ENCODE measurements around the gene AGBL1. TPM values are rescaled to one million over a fixed set of nuclear protein-coding genes. Genes with fewer than 3 reads are reported as not detected.

The AGBL1 gene
- total RNA-seq, 1 experiment from 2014 or later = not detected

DNA sequence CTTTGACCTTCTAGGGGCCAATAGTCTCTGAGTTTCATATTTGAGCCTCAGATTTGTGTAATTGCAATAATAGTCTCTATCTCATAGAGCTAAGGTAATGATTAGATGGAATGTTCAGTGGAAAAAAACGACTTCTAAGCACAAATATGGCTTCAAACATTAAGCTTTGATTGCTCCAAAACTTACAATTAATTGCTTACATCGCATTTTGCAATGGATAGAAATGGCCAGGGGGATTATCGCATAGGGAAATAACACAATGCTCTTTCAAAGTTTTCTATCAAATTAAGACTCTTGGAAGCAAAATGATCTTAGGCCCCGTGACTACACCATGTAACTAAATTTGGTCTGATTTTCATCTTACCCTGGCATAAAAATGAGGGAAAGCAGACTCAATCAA lies 888.6 kb downstream of the AGBL1 start:
- Histone ChIP-seq H3K36me3 (ENCODE audit: insufficient read depth, low read length, poor library complexity, severe bottlenecking) (no peaks in the 10 kb centered on the region), H3K27me3 (replicated peaks; ENCODE audit: insufficient read depth, low read depth, low read length, poor library complexity) (no peaks in the 10 kb centered on the region), H3K27ac (ENCODE audit: low read depth, low read length, poor library complexity, severe bottlenecking) (no peak overlapping the region), H3K4me3 (ENCODE audit: low read depth, low read length, poor library complexity, severe bottlenecking) (no peak overlapping the region), H3K4me1 (ENCODE audit: insufficient read depth, low read length, poor library complexity, severe bottlenecking) (no peaks in the 10 kb centered on the region), H3K9me3 (ENCODE audit: low read depth, low read length, poor library complexity, severe bottlenecking) (peaks cover 3% of the 10 kb centered on the region)
- no TSS peak for BruUV-seq (replicated peaks)
- TF ChIP-seq EZH2 (IDR thresholded peaks at IDR 0.05; ENCODE audit: borderline replicate concordance, low read depth, low read length, poor library complexity, severe bottlenecking) = no peak
- TF ChIP-seq, protein P1, sequence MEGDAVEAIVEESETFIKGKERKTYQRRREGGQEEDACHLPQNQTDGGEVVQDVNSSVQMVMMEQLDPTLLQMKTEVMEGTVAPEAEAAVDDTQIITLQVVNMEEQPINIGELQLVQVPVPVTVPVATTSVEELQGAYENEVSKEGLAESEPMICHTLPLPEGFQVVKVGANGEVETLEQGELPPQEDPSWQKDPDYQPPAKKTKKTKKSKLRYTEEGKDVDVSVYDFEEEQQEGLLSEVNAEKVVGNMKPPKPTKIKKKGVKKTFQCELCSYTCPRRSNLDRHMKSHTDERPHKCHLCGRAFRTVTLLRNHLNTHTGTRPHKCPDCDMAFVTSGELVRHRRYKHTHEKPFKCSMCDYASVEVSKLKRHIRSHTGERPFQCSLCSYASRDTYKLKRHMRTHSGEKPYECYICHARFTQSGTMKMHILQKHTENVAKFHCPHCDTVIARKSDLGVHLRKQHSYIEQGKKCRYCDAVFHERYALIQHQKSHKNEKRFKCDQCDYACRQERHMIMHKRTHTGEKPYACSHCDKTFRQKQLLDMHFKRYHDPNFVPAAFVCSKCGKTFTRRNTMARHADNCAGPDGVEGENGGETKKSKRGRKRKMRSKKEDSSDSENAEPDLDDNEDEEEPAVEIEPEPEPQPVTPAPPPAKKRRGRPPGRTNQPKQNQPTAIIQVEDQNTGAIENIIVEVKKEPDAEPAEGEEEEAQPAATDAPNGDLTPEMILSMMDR (conservative IDR thresholded peaks at IDR 0.05; ENCODE audit: low read depth, low read length) = no peak
- intact Hi-C loops (cut with micrococcal nuclease; ENCODE audit: unreplicated experiment) = no loop called here
- ChIA-PET POLR2A (ENCODE audit: low non-redundant PET) (no interaction called here), CTCF (no interaction called here)
- no peak for DNase-seq (ENCODE audit: low spot score)

DNA sequence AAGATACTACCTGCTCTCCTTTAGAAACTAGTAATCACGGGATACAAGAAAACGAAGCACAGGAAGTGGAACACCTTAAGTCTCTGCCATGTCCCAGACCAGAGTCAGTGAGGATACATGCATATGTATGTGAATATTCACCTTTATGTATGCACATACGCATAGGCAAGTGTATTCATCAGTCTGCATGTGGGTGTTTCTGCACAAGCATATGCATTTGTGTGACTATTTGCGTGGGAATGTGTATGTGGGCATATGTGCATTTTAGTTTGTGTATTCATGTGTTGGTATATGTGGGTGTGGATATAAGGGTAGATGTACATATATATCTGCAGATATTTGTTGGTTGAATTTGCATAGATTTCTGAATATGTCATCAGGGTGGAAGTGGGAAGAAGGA lies 889.7 kb downstream of the AGBL1 start:
- H3K4me1 ChIP-seq (ENCODE audit: insufficient read depth, low read length, poor library complexity, severe bottlenecking) = no peaks in the 10 kb centered on the region
- ChIA-PET POLR2A (ENCODE audit: low non-redundant PET) (no interaction called here), CTCF (no interaction called here)
- no peak overlapping the region for H3K4me3 ChIP-seq (ENCODE audit: low read depth, low read length, poor library complexity, severe bottlenecking)
- TF ChIP-seq, protein P1 (conservative IDR thresholded peaks at IDR 0.05; ENCODE audit: low read depth, low read length) = no peak
- no peak for TF ChIP-seq EZH2 (IDR thresholded peaks at IDR 0.05; ENCODE audit: borderline replicate concordance, low read depth, low read length, poor library complexity, severe bottlenecking)
- peaks cover 3% of the 10 kb centered on the region for H3K9me3 ChIP-seq (ENCODE audit: low read depth, low read length, poor library complexity, severe bottlenecking)
- H3K36me3 ChIP-seq (ENCODE audit: insufficient read depth, low read length, poor library complexity, severe bottlenecking) = no peaks in the 10 kb centered on the region
- intact Hi-C loops (cut with micrococcal nuclease; ENCODE audit: unreplicated experiment) = no loop called here
- H3K27me3 ChIP-seq (replicated peaks; ENCODE audit: insufficient read depth, low read depth, low read length, poor library complexity) = no peaks in the 10 kb centered on the region
- no TSS peak for BruUV-seq (replicated peaks)
- DNase-seq (ENCODE audit: low spot score) = no peak
- no peak overlapping the region for H3K27ac ChIP-seq (ENCODE audit: low read depth, low read length, poor library complexity, severe bottlenecking)

DNA sequence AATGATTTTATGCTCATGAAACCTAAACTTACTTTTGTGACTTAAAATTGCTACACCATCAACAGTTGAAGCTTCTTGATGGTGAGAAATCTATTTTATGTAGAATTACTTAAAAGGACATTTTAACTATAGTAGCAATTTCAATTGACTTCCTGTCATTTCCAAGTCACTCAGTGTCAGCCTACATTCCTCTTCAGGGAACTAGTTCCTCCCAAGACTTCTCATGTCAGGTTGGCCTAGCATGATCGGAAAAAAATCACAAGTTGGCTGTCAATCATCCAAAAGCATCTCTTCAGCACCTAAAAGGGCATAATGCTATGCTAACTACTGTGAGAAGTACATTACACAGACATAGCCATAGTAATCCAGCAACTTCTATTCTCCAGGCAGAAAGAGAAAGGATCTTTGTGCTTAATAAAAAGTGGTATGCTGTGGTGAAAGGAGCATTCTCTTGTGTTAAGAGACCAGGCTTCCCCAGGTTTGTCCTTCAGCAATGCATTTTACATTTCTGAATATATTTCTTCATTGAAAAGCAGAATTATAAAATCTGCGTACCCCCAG lies 893.7 kb downstream of the AGBL1 start:
- H3K36me3 ChIP-seq (ENCODE audit: insufficient read depth, low read length, poor library complexity, severe bottlenecking) = no peaks in the 10 kb centered on the region
- no peaks in the 10 kb centered on the region for H3K4me1 ChIP-seq (ENCODE audit: insufficient read depth, low read length, poor library complexity, severe bottlenecking)
- ChIA-PET POLR2A (ENCODE audit: low non-redundant PET) (no interaction called here), CTCF (no interaction called here)
- DNase-seq (ENCODE audit: low spot score) = no peak
- BruUV-seq (replicated peaks) = no TSS peak
- no peak overlapping the region for H3K4me3 ChIP-seq (ENCODE audit: low read depth, low read length, poor library complexity, severe bottlenecking)
- TF ChIP-seq, protein P1 (conservative IDR thresholded peaks at IDR 0.05; ENCODE audit: low read depth, low read length) = no peak
- TF ChIP-seq EZH2 (IDR thresholded peaks at IDR 0.05; ENCODE audit: borderline replicate concordance, low read depth, low read length, poor library complexity, severe bottlenecking) = no peak
- intact Hi-C loops (cut with micrococcal nuclease; ENCODE audit: unreplicated experiment) = no loop called here
- H3K27ac ChIP-seq (ENCODE audit: low read depth, low read length, poor library complexity, severe bottlenecking) = no peak overlapping the region
- no peaks in the 10 kb centered on the region for H3K27me3 ChIP-seq (replicated peaks; ENCODE audit: insufficient read depth, low read depth, low read length, poor library complexity)
- H3K9me3 ChIP-seq (ENCODE audit: low read depth, low read length, poor library complexity, severe bottlenecking) = peaks cover 7% of the 10 kb centered on the region
